Islet of Langerhans (tissue), 1 donor: ENCODE data around the gene GATAD2A.

ENCODE experiments used
- FAIRE-seq: peaks from one replicate; lab custom pipeline; 2011; peaks lifted over from hg19 to GRCh38; lab: Jason Lieb, UNC

GATAD2A gene

GRCh38 chr19:19532806-19533701 lies 127.6 kb downstream of the GATAD2A start:
- no peak for FAIRE-seq

- FAIRE-seq: no peak
Measured at GRCh38 chr19:19533841-19534240, 128.4 kb downstream of the GATAD2A start.

- FAIRE-seq: no peak
Measured at GRCh38 chr19:19534556-19535265, 129.2 kb downstream of the GATAD2A start.

GRCh38 chr19:19535311-19536191 lies 130.1 kb downstream of the GATAD2A start:
- FAIRE-seq: no peak

GRCh38 chr19:19537075-19538048 lies 131.9 kb downstream of the GATAD2A start:
- no peak for FAIRE-seq

- FAIRE-seq: no peak
Measured at GRCh38 chr19:19538061-19538784, 132.7 kb downstream of the GATAD2A start, which contains the start of gene CILP2. Gene CILP2, plus strand, starts transcription at chr19:19538265. Its CDS starts 85 bp downstream, at chr19:19538350.

GRCh38 chr19:19538785-19539166 lies 133.3 kb downstream of the GATAD2A start:
- no peak for FAIRE-seq

- no peak for FAIRE-seq
Measured at GRCh38 chr19:19539698-19540063, 134.2 kb downstream of the GATAD2A start.

GRCh38 chr19:19540064-19540714 lies 134.7 kb downstream of the GATAD2A start:
- no peak for FAIRE-seq

GRCh38 chr19:19540715-19541515 lies 135.4 kb downstream of the GATAD2A start:
- no peak for FAIRE-seq

GRCh38 chr19:19541616-19542015 lies 136.1 kb downstream of the GATAD2A start:
- no peak for FAIRE-seq

- no peak for FAIRE-seq
Measured at GRCh38 chr19:19542507-19542906, 137.0 kb downstream of the GATAD2A start.

GRCh38 chr19:19543101-19543500 lies 137.6 kb downstream of the GATAD2A start:
- no peak for FAIRE-seq

- FAIRE-seq: no peak
Measured at GRCh38 chr19:19543640-19544039, 138.2 kb downstream of the GATAD2A start.

- no peak for FAIRE-seq
Measured at GRCh38 chr19:19544257-19544953, 138.9 kb downstream of the GATAD2A start.

GRCh38 chr19:19544954-19545591 lies 139.6 kb downstream of the GATAD2A start:
- FAIRE-seq: no peak

- no peak for FAIRE-seq
Measured at GRCh38 chr19:19545707-19546106, 140.2 kb downstream of the GATAD2A start.

- FAIRE-seq: no peak
Measured at GRCh38 chr19:19546751-19547162, 141.3 kb downstream of the GATAD2A start.
